Mesendoderm (in vitro differentiated cells): ENCODE measurements around the gene ZFHX2.
A peak's percentile ranks its signal among the peaks of the same experiment; 100 is the strongest.

ENCODE experiments used
- DNase-seq: peaks from one replicate; pipeline ENCODE4 v3.0.0; 2013
- H2AK5ac ChIP-seq: 2 replicates; pipeline ENCODE4 v1.6.1; 2013; ENCODE audit warnings: low read length, inconsistent platforms
- H2BK120ac ChIP-seq: 2 replicates; pipeline ENCODE4 v1.6.1; 2013; ENCODE audit warnings: low read depth, mild to moderate bottlenecking, low read length, moderate library complexity, mixed read lengths
- H2BK15ac ChIP-seq: replicated peaks from 2 replicates; pipeline ENCODE4 v1.6.1; 2013; ENCODE audit warnings: low read depth, mild to moderate bottlenecking, moderate library complexity
- H2BK5ac ChIP-seq: 2 replicates; pipeline ENCODE4 v1.6.1; 2013; ENCODE audit warnings: low read length, inconsistent platforms
- H3K18ac ChIP-seq: 2 replicates; pipeline ENCODE4 v1.6.1; 2013; ENCODE audit warnings: mild to moderate bottlenecking, low read length, mixed read lengths
- H3K23ac ChIP-seq: one replicate; pipeline ENCODE4 v1.6.1; 2013; ENCODE audit warnings: low read length
- H3K27ac ChIP-seq: 2 replicates; pipeline ENCODE4 v1.5.1; 2013; ENCODE audit warnings: low read depth, mild to moderate bottlenecking, inconsistent platforms, low read length, moderate library complexity
- H3K27me3 ChIP-seq: 2 replicates; pipeline ENCODE4 v1.6.1; 2013; ENCODE audit warnings: low read length, control low read depth, mild to moderate bottlenecking, inconsistent platforms; ENCODE audit not compliant: insufficient read depth, poor library complexity
- H3K36me3 ChIP-seq: 2 replicates; pipeline ENCODE4 v1.6.1; 2013; ENCODE audit warnings: low read length, inconsistent platforms; ENCODE audit not compliant: control insufficient read depth, insufficient read depth
- H3K4ac ChIP-seq: one replicate; pipeline ENCODE4 v1.6.1; 2013; ENCODE audit warnings: low read depth, mild to moderate bottlenecking, low read length, moderate library complexity
- H3K4me1 ChIP-seq: 2 replicates; pipeline ENCODE4 v1.6.1; 2013; ENCODE audit warnings: low read depth, low read length, inconsistent platforms; ENCODE audit not compliant: control insufficient read depth
- H3K4me2 ChIP-seq: 2 replicates; pipeline ENCODE4 v1.6.1; 2013; ENCODE audit warnings: low read length
- H3K4me3 ChIP-seq: 2 replicates; pipeline ENCODE4 v1.5.1; 2013; ENCODE audit warnings: mild to moderate bottlenecking, low read length
- H3K56ac ChIP-seq: one replicate; pipeline ENCODE4 v1.6.1; 2013; ENCODE audit warnings: low read length
- H3K79me1 ChIP-seq: 2 replicates; pipeline ENCODE4 v1.6.1; 2013; ENCODE audit warnings: low read length, inconsistent platforms
- H3K79me2 ChIP-seq: 2 replicates; pipeline ENCODE4 v1.6.1; 2013; ENCODE audit warnings: mild to moderate bottlenecking, low read length; ENCODE audit not compliant: control insufficient read depth, insufficient read depth
- H3K9ac ChIP-seq: 2 replicates; pipeline ENCODE4 v1.6.1; 2013; ENCODE audit warnings: low read length, inconsistent platforms
- H4K5ac ChIP-seq: one replicate; pipeline ENCODE4 v1.6.1; 2013; ENCODE audit warnings: low read length
- H4K8ac ChIP-seq: one replicate; pipeline ENCODE4 v1.6.1; 2013; ENCODE audit warnings: low read depth, mild to moderate bottlenecking, control low read depth, low read length, moderate library complexity
- WGBS: extraction: QIAGEN DNeasy Blood & Tissue Kit; methylation state at CpG from one replicate; pipeline ENCODE4 v1.1.7; 2013; ENCODE audit warnings: low lambda C conversion rate, missing lambda C conversion rate; ENCODE audit not compliant: insufficient coverage; ENCODE audit errors: extremely low coverage; 5-methylcytosine and 5-hydroxymethylcytosine counted together

Gene ZFHX2

DNA sequence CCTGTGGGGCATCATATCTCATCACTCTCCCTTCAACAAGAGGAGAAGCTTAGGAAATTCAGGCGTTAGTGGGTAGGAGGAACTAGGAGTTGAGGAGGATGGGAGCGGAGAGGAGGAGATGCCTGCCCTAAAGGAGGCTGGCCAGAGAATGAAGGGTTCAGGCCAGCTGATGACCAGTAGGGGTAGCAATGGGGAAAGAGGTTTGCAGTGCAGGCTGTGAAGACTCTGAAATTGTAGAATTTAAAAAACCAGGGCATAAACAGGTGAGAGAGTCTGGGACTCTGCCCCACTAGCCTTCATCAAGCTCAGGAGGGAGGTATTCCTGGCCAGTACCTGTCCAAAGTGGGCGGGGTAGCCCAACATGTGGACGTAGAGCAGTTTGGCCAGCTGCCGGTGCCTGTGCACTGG lies 15.2 kb upstream of the ZFHX2 start:
- no CpG with 5 or more reads among the region's 5 CpGs for WGBS
- H3K9ac ChIP-seq: peak overlapping the region; percentile 94
- H3K4me2 ChIP-seq: peak overlapping the region; percentile 84
- H3K4me3 ChIP-seq: peak overlapping the region; percentile 91
- H3K4ac ChIP-seq: no peak overlapping the region
- H3K79me2 ChIP-seq: no peaks in the 10 kb centered on the region
- no peak overlapping the region for H3K23ac ChIP-seq
- no peak overlapping the region for H4K8ac ChIP-seq
- H3K18ac ChIP-seq: no peak overlapping the region
- H2BK15ac ChIP-seq: no peak overlapping the region
- DNase-seq: no peak
- H3K4me1 ChIP-seq: peaks cover 3% of the 10 kb centered on the region
- H2BK5ac ChIP-seq: no peak overlapping the region
- no peak overlapping the region for H4K5ac ChIP-seq
- H3K36me3 ChIP-seq: peaks cover 2% of the 10 kb centered on the region
- H3K27me3 ChIP-seq: no peaks in the 10 kb centered on the region
- H2AK5ac ChIP-seq: no peak overlapping the region
- no peak overlapping the region for H2BK120ac ChIP-seq
- H3K56ac ChIP-seq: peak overlapping the region; percentile 98
- peaks cover 8% of the 10 kb centered on the region for H3K79me1 ChIP-seq
- no peak overlapping the region for H3K27ac ChIP-seq

GRCh38 chr14:23566112-23566777 lies 14.7 kb upstream of the ZFHX2 start:
- Histone ChIP-seq H3K79me1 (peaks cover 8% of the 10 kb centered on the region), H3K36me3 (peaks cover 2% of the 10 kb centered on the region), H2BK120ac (no peak overlapping the region), H3K27ac (no peak overlapping the region), H2BK5ac (no peak overlapping the region), H4K8ac (no peak overlapping the region), H3K4ac (no peak overlapping the region), H3K18ac (no peak overlapping the region), H3K9ac (peak overlapping the region; percentile 94), H3K4me3 (no peak overlapping the region), H2BK15ac (no peak overlapping the region), H3K23ac (no peak overlapping the region), H3K27me3 (no peaks in the 10 kb centered on the region), H3K4me1 (peaks cover 3% of the 10 kb centered on the region), H3K79me2 (no peaks in the 10 kb centered on the region), H3K56ac (no peak overlapping the region), H4K5ac (no peak overlapping the region), H3K4me2 (no peak overlapping the region), H2AK5ac (no peak overlapping the region)
- DNase-seq: no peak
- WGBS: no CpG with 5 or more reads among the region's 10 CpGs

DNA sequence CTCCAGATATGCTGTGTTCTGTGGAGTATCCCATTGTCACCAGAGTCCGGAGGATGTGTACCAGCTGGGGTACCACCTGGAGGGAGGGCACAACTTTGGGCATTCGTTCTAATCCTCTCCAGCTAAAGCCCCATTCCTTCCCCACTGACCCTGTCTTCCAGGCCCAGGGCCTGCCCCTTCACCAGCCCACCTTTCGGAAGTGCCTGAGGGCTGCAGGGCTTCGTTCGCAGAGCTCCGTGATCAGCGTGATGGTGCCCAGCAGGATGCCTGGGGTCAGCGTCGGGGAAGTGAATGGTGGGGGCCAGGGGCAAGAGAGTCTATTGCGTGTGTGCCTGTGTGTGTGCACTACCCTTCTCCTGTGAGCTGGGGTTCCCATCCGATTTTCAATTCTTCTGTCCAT lies 14.1 kb upstream of the ZFHX2 start:
- WGBS: no CpG with 5 or more reads among the region's 11 CpGs
- no peak overlapping the region for H3K18ac ChIP-seq
- peaks cover 8% of the 10 kb centered on the region for H3K79me1 ChIP-seq
- H3K4me1 ChIP-seq: peaks cover 3% of the 10 kb centered on the region
- peaks cover 4% of the 10 kb centered on the region for H3K36me3 ChIP-seq
- no peak overlapping the region for H4K5ac ChIP-seq
- H3K9ac ChIP-seq: no peak overlapping the region
- no peak overlapping the region for H2AK5ac ChIP-seq
- H3K27ac ChIP-seq: no peak overlapping the region
- no peak overlapping the region for H2BK120ac ChIP-seq
- no peaks in the 10 kb centered on the region for H3K27me3 ChIP-seq
- H4K8ac ChIP-seq: no peak overlapping the region
- H3K23ac ChIP-seq: no peak overlapping the region
- H2BK5ac ChIP-seq: no peak overlapping the region
- no peak for DNase-seq
- H3K4ac ChIP-seq: no peak overlapping the region
- no peak overlapping the region for H3K56ac ChIP-seq
- no peak overlapping the region for H3K4me3 ChIP-seq
- H3K79me2 ChIP-seq: no peaks in the 10 kb centered on the region
- H3K4me2 ChIP-seq: no peak overlapping the region
- H2BK15ac ChIP-seq: no peak overlapping the region

DNA sequence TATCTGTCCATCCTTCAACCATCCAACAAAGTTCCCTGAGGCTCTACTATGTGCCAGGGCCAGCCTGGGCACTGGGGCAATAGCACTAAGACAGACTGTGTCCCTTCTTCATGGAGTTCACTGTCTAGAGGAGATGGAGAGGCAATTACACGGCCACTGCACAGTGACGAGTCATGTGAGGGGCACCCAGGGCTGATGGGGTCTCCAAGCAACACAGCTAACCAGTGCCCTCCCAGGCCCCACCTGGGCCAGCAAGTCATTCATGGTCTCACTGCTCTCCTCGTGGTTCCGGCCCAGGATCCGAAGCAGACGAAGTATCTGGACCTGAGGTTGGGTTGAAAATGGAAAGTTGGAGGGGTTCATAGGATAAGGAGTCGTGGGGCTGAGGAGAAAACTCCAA lies 13.3 kb upstream of the ZFHX2 start:
- Histone ChIP-seq H2AK5ac (no peak overlapping the region), H2BK15ac (no peak overlapping the region), H3K4me3 (no peak overlapping the region), H3K9ac (no peak overlapping the region), H3K4ac (no peak overlapping the region), H3K36me3 (peaks cover 4% of the 10 kb centered on the region), H3K4me1 (peaks cover 3% of the 10 kb centered on the region), H3K27me3 (no peaks in the 10 kb centered on the region), H4K5ac (no peak overlapping the region), H2BK5ac (no peak overlapping the region), H4K8ac (no peak overlapping the region), H3K79me1 (peaks cover 8% of the 10 kb centered on the region), H2BK120ac (no peak overlapping the region), H3K27ac (no peak overlapping the region), H3K18ac (no peak overlapping the region), H3K4me2 (no peak overlapping the region), H3K79me2 (no peaks in the 10 kb centered on the region), H3K56ac (no peak overlapping the region), H3K23ac (no peak overlapping the region)
- no CpG with 5 or more reads among the region's 7 CpGs for WGBS
- no peak for DNase-seq

- Histone ChIP-seq H4K8ac (no peak overlapping the region), H3K4me1 (peaks cover 3% of the 10 kb centered on the region), H3K9ac (no peak overlapping the region), H2BK15ac (no peak overlapping the region), H3K79me2 (no peaks in the 10 kb centered on the region), H3K79me1 (peaks cover 8% of the 10 kb centered on the region), H4K5ac (no peak overlapping the region), H3K4me2 (no peak overlapping the region), H3K23ac (no peak overlapping the region), H3K36me3 (peaks cover 5% of the 10 kb centered on the region), H3K27ac (no peak overlapping the region), H3K56ac (no peak overlapping the region), H2BK5ac (no peak overlapping the region), H3K4me3 (no peak overlapping the region), H3K18ac (no peak overlapping the region), H3K4ac (no peak overlapping the region), H2BK120ac (no peak overlapping the region), H2AK5ac (no peak overlapping the region), H3K27me3 (no peaks in the 10 kb centered on the region)
- WGBS: no CpG with 5 or more reads among the region's 13 CpGs
- no peak for DNase-seq
Observed at GRCh38 chr14:23564181-23564812, 12.7 kb upstream of the ZFHX2 start.
